NCI-H146 (cell line): ENCODE results near the gene CPNE4.

Experiments
- DNase-seq: peaks from one replicate; lab custom pipeline; 2025; lab: John Stamatoyannopoulos, UW

The CPNE4 gene

DNA sequence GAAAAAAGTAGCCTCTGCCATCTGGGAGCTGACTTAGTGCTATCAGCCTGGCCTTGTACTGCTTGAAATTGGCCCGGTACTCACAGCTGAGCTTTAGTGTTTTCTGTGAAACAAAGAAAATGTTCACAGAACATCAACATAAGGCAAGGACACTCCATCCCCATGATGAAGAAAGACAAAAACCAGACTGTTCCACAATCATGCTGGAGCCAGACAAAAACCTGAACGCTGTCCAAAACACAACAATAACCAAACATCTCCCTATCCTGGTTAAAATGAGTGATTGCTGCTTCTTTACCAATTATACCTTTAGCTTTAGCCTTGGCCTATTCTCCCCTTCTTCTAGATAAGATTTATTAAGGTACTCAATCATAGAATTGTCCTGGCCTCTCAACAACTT is 153.9 kb downstream of the CPNE4 start:
- DNase-seq: no peak

DNA sequence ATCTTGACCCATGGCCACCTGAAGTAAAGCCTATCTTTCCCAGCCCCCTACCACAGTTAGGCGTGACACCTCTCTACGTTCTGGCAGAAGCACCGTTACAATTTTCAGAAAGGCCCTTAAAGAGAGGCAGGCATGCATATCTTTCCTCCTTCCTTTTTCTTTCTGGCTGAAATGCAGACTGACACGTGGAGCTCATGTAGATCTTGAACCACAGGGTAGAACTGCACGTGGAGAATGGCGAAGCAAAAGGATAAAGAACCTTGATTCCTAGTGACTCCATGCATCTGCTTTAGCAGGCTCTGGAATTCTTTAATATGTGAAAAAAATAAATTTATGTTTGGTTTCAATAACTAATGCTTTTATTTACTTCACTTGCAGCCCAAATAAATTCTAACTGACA is 166.6 kb downstream of the CPNE4 start:
- DNase-seq: no peak

DNA sequence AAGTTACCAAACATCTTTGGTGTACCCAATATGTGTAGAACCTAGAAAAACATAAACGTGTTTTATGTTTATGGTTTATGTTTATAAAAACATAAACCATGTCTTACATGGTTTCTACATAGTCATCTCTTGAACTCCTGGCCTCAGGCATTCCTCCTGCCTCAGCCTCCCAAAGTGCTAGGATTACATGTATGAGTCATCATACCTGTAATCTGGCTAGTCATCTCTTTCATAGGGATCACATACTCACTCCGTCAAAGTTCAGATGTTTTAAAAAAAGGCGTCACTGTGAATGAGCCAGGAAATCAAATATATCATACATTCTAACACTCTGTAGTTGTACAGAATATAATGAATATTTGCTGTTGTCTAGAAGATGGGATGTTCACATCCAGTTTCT is 178.6 kb downstream of the CPNE4 start:
- DNase-seq: no peak

DNA sequence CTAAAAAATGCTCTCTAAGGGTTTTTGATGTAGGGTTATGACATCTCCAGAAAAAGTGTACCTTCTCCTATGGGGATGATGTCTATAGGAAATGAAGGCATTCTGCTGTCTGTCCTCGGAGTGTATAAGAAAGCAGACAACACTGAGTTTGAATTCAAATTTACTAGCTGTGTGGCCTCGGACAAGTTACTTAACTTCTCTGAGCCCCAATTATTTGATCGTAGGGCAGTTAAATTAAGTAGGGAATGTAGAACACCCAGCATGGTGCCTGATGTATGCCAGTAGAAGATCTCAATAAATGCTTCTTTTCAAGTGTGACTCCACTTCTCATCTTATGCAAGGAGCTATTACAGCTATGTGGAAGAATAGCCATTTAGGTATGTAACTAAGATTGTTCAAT is 184.6 kb downstream of the CPNE4 start:
- DNase-seq: no peak

DNA sequence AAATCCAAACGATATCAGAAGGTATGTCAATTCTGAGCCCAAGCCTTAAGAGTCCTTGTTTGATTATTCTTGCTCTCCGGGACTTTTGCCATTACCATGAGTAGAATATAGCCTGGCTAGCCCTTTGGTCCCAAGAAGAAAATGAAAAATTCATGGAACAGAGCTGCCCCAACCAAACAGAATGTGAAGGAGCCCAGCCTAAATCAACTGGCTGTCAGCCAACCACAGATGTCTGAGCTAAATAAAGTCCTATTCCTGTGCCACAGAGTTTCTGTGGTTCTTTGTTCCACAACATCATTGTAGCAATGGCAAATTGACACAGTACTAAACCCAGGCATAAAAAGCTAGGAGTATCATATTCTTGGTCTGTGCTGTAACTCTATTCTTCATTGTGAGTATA is 185.2 kb downstream of the CPNE4 start:
- no peak for DNase-seq

DNA sequence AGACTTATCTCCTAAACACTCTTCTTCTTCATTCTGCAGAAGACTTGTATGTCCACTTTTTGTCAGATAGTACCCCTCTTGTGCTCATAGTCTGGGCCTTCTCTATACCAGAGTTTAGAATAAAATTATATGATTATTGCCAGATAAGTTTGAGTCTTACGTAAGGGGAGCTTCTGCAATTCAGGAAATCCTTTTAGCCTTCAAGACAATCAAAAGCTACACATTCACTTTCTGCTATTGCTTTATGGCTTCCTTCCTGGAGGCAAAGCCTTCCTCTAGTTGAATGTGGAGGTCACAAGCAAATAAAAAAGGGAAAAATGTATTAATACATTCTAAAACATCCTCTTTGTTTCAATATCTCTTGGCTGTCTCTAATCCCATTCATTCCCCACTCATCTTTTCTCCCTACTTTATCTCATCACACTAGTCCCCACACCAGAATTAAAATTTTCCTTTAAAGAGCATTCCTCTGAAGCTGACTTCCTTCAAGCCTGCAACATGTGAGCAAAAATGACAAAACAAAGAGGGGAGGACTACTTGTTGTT is 186.8 kb downstream of the CPNE4 start:
- no peak for DNase-seq

DNA sequence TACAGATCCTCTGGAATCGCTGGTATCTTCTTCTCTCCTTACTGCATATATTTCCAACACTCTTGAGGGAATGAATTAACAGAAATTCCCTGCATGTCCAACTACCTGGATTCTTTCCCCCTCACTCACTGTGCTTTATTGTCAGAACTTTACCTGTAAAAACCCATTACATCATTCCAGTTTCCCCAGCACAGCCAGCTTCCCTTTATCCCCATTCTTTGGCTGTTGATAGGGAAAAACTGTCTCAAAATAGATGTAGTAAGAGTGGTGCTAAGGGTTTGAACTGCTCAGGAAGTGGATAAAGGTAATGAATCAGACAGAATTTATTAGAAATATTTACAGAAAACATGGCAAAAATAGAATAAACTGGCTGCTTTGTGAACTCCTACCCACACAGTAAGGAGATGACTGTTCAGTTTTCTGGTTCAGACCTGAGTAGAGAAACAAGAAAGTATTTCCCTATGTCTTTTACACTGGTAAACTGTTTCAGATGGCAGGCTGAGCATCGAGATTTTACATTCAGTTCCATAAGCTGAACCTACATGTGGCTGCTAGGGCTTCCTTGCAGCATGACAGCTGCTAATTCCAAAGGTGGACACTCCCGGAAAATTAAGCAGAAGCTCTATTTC is 188.4 kb downstream of the CPNE4 start:
- no peak for DNase-seq

DNA sequence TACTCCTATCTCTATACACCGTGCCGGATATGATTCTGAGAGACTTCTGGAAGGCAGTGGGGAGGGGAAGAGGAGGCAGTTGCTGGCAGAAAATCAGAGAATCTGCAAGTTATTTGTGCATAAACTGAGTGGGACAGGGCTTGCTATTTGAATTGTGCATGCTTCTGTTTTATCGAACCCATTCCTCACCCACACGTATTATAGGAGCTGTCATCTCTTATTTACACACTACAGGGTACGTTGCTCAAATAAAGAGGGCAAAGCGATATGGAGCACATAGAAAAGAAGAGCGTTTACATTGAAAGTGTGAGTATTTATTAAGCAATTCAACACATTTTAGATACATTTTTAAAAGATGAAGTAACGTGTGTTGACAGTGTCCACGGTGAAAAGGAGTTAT is 191.6 kb downstream of the CPNE4 start:
- no peak for DNase-seq

DNA sequence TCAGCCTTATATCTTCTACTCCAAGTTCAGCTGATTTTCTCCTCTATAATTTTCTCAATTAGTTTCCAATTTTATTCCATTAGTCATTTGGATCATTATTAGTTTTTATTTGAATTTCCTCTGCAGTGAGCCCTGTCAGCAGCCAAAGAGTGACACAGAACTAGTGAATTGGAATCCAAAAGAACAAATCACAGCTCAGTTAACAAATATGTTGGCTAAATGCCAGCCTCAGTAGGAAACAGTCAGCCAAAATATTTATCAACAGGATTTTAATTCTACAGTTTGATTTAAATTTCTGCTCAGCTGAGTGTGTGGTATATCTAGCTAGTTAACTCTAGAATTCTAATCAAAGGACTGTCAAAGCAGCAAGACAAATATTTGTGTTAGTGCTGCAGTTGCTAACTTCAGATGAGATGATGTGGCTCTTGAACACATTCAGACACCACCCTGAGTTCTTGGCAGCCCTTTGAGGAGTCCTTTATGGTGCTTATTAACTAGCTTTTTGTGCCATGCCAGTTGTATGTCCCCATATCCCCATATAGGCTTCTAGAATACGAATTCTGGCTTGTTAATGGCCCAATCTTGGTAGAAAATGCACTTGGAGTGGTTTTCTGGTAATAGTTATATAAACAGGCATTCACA is 194.5 kb downstream of the CPNE4 start:
- no peak for DNase-seq

DNA sequence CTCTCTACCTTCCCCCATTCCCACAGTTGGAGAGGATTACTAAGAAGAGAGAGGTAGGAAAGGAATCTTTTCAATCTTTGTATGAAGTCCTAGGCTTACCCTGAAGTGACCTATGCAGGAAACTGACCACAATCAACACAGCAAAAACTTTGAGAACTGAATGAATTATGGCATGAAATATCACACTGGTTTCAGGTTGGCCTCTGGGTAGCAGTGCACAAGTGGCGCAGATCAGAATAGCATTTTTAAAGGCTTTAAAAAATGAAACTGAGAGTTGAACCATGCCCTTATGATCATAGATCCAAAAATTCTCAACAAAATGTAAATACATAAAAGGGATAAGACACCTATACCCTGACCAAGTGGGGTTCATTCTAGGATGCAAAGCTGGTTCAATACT is 198.9 kb downstream of the CPNE4 start:
- DNase-seq: no peak

DNA sequence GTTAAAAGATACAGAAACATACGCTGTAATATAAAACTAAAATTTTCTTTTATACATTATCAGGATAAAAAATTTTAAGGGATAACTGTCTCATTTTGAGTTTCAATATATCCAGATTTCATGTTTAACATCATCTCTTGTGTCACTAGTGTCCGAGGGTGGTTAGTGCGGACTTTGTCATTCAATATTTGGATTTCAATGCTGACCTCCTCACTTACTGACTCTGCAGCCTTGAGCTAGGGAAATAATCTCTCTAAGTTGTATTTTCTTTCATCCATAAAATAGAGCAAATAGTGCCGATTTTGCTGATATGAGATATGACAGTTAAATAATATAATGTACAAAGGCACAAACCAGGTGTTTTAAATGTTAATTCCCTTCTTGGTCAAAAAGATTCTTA is 203.2 kb downstream of the CPNE4 start:
- DNase-seq: no peak

DNA sequence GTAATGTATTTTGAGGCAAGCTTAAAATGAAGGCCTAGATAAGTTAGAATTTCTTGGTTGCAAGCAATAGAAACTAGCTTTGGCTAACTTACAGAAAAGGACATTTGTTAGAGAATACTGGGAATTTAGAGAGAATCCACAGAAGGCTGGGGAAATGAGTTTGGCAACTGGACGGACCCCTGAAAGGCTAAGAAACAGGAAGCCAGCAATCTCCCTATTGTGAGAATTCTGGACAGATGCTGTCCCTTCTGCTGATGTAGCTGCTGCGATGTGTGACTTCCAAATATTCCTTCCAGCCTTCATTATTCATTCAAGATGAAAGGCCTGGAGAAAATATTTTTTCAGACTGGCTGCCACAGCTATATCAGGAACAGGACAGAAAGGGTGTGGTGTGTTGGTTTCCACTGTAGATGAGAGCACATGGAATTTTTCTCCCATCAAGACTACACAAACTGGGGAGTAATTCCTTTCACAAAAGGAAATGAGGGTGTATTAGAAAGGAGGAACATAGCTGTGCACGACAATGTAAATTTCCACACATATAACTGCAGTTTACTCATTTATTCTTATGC is 213.5 kb downstream of the CPNE4 start:
- DNase-seq: no peak

DNA sequence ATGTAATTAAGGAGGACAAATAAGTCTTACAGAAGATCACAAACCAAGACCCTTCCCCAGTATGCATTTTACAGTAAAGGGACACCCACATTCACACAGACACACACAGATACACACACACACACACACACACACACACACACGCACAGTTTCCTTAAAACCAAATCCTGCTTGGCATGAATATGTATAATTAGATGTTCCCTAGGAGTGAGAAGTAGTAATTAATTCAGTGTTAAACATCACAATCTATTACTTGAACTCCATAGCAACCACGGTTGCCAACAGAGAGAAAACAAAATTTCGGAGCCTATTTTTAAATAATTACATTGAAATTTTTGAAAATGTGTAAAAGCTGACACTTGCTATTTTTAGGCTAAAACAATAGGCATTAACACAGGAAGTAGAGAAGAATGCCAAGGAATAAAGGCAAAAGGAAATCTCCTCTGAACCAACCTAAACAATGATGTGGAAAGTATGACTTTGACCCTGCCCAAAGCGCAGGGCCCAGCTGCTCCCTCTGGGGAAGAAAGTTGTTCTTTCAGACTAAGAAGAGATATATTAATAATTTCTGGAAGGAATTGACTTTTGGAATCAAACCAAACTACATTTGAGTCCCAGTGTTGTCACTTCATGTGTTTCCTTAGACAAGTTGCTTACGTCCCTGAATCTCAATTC is 215.3 kb downstream of the CPNE4 start:
- DNase-seq: no peak

DNA sequence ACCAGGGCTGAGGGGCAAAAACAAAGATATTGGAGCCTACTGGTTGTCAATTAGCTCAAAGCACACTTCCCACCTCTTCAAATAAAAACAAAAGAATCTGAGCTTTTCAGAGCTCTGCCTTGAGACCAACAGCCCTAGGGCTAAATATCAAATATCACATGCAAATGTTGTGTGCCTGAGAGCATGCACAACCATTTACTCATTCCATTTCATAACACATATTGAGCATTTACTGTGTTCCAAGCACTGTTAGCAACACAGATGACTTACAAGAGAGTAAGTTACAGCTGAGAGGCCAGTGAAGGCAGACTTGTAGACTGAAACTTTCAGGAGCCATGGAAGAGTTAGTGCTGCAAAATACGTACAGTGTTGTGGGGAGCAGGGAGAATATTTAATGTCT is 222.4 kb downstream of the CPNE4 start:
- DNase-seq: no peak

DNA sequence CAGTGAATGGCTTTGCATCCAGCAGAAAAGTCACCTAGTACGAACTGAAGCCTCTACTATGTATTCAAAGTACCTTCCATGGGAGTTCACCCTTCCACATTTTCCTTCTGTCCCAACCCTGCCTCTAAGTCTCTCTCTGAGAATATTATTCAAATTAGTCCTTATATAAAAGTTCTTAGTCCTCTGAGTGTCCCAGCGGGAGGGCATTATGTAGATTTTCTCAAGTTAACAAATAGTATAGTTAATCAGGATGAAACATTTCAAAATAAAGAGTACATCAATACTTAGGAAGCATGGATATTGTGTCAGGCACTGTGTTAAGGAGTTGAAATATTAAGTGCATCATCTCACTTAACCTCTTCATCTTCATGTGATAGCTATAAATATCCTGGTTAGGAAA is 223.3 kb downstream of the CPNE4 start:
- no peak for DNase-seq

DNA sequence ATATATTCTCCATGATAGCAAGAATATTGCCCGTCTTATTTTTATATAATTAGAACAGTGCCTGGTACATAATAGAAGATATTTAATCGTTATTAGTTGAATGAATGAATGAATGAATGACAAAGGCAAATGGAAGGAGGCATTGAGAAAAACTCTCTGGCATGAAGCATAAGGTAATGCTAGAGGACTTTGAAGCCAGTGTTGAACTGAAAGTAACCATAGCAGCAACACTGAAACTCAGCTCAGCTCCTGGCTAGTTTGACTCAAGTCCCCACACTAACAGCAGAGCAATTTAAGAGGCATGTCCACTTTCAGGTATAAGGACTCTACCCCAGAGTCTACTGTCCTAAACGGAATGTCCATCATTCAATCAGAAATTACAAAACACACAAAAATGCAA is 227.0 kb downstream of the CPNE4 start:
- DNase-seq: no peak

DNA sequence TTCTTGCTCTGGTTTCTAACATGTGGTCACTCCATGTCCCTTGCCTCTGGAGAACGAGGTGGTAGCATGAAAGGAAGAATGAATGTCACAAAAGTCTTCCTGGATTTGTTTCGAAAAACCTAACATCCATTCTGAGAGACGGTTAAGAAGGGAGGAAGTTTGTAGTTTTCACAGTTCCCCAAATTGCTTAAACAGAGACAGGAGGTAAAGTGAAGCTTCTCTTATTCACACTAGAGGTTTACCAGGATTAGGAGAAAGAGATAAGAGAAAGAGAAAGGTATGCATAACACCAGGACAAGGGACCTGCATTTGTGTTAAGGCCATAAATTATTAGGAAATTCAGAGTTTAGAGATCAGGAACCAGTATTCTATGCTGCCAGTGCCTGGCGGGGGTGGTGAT is 228.1 kb downstream of the CPNE4 start:
- no peak for DNase-seq

DNA sequence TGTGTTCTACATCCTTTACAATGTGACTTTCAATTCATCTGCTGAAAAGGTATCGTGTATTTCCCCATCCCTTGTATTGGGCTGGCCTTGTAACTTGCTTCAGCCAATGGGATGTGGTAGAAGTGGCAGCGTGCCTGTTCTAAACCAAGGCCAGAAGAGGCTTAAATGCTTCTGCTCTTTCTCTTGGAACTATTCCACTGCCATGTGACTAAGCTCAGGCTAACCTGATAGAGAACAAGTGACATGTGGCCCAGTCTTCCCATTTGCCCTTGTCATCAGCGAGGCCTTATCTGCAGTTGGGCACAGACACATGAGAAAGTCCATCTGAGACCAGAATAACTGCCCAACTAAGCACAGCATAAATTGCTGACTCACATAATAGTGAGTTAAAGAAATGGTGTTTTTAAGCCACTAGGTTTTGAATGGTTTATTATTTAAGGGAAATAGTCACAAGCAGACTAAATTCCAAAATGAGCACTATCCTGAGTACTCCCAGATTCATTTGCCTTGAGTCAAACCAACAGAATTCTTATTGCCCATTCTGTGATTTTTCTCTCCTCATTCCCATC is 230.2 kb downstream of the CPNE4 start:
- DNase-seq: no peak

DNA sequence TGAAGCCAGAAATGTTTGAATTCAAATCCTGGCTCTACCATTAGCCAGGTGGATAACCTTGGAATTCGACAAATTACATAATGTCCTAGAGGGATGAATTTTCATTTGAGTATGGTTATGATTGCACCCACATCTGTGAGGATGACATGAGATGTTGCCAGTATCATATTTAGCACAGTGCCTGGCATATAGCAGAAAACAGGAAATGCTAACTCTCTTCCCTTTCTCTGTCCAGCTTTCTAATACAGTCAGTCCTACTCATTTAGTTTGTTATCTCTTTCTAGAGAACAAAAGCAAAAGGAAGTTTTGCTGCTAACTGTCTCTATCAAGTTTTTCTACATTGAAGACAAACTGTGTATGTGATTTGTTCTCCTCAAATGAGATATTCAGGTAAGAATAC is 231.7 kb downstream of the CPNE4 start:
- DNase-seq: no peak

DNA sequence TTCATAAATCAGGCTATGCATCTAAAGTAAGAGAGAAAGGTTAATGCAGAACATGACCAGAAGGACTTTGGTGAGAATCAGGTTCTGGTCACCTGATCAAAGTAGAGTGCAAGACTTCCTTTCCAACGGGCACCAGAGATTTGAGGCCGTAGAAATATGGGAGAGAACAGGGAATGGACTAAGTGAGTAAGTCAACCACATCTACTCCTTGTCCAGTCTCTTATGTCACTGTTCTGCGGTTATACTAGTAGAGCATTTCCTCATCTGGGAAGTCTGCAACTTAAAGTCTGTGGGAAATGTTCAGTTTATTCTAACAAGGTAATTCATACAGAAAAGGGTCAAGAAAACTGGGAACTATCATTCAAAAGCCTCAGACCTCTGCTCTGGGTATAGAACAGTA is 232.8 kb downstream of the CPNE4 start:
- DNase-seq: no peak

DNA sequence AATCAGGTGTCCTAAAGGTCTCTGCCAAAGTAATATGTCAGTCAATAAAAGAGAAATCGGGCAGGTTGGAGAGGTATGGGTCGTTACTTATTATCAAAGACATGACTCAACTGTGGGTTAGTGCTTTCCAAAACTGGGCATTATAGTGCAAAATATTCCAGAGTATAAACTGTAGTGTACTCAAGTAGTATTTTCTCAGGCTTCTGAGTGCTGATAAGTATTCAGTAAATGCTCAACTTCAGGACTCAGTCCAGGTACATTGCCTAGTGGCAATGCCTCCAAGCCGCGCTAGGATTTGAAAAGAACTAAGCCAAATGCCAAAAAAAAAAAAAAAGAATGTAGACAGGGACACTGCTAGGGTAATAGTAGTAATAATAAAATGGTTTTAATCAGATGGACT is 233.2 kb downstream of the CPNE4 start:
- no peak for DNase-seq

DNA sequence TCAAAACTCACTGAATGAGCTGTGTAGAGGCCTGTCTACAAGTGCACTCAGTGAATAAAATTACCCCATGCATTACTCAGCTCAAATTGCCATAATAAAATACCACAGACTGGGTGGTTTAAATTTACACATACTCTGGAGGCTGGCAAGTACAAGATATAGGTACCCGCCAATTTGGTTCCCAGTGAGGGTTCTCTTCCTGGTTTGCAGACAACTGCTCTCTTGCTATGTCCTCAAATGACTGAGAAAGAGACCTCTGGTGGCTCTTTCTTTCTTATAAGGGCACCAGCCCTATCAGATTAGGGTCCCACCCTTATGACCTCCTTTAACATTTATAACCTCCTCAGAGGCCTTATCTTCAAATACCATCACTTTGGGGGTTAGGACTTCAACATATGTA is 237.0 kb downstream of the CPNE4 start:
- DNase-seq: no peak
